Ammon's horn (tissue), 1 donor: ENCODE results near the gene P3H1.
"Not testable (repeated sequence)": the region's sequence is repeated elsewhere in the genome, so short reads cannot be mapped to it uniquely, and the experiment has no call there.

Source experiments
- DNase-seq: peaks from one replicate; pipeline ENCODE4 v3.0.0-alpha.2; 2016; ENCODE audit warnings: low spot score

Gene P3H1, protein sequence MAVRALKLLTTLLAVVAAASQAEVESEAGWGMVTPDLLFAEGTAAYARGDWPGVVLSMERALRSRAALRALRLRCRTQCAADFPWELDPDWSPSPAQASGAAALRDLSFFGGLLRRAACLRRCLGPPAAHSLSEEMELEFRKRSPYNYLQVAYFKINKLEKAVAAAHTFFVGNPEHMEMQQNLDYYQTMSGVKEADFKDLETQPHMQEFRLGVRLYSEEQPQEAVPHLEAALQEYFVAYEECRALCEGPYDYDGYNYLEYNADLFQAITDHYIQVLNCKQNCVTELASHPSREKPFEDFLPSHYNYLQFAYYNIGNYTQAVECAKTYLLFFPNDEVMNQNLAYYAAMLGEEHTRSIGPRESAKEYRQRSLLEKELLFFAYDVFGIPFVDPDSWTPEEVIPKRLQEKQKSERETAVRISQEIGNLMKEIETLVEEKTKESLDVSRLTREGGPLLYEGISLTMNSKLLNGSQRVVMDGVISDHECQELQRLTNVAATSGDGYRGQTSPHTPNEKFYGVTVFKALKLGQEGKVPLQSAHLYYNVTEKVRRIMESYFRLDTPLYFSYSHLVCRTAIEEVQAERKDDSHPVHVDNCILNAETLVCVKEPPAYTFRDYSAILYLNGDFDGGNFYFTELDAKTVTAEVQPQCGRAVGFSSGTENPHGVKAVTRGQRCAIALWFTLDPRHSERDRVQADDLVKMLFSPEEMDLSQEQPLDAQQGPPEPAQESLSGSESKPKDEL

DNA sequence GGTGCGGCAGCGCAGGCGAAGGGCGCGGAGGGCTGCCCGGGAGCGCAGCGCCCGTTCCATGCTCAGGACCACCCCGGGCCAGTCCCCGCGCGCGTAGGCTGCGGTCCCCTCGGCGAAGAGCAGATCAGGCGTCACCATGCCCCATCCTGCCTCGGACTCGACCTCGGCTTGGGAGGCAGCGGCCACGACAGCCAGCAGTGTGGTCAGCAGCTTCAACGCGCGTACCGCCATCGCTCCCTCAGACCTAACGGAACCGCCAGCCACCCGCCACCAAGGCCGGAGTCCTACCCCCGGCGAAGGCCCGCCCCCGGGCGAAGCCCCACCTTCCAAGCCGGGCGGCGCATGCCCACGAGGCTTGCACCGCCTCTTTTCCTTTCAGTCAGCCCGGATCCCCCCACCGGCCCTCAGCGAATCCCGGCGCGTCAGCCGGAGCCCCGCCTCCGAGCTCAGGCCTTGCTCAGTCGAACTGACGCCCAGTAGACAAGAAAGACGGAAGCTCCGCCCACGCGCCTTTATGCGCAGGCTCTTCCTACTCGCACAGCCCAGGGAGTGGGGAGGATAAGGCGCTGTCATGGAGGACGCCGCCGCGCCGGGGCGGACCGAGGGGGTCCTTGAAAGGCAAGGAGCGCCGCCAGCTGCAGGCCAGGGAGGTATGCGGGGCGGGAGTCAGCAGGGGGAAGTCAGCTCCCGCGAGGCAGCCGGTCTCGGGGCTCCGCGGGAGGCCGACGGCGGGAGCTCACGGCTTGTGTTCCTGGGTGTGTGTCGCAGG lies at the start of gene P3H1, which contains the start of gene C1orf50:
Gene P3H1, minus strand, starts transcription at position 288 of the 769 bp plus-strand sequence. Its CDS starts 57 bp downstream, at position 231.
Gene C1orf50, plus strand, starts transcription at position 509 of the 769 bp plus-strand sequence. Its CDS starts 63 bp downstream, at position 572.
- DNase-seq, result peak; percentile 100

GRCh38 chr1:42815941-42816584 lies 49.2 kb upstream of the P3H1 start:
- DNase-seq, result peak; percentile 35

DNA sequence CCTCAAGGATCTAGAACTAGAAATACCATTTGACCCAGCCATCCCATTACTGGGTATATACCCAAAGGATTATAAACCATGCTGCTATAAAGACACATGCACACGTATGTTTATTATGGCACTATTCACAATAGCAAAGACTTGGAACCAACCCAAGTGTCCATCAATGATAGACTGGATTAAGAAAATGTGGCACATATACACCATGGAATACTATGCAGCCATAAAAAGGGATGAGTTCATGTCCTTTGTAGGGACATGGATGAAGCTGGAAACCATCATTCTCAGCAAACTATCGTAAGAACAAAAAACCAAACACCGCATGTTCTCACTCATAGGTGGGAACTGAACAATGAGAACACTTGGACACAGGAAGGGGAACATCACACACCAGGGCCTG lies 48.0 kb upstream of the P3H1 start:
- DNase-seq, result not testable (repeated sequence)

- DNase-seq, result no peak
These were observed 40.3 kb upstream of the P3H1 start for GRCh38 chr1:42807056-42807668.

DNA sequence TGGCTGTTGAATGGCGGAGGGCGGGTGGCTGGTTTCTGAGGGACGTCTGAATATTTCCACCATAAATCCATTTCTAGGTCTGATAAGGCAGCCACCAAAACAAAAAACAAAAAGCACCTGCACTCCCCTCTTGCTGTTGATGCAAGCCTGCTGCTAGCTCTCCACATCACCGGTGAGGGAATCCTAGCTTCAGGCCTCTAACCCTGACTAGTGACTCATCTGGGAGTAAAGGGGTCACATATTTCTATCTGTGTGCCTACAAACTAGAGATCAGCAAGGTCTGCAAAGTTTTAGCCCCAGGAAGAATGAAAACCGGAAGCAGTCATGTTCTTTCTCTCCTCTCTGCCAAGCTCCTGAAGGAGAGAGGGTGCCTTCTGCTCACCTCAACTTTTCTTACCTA lies 39.8 kb upstream of the P3H1 start:
- no peak for DNase-seq

GRCh38 chr1:42806171-42806570 lies 39.3 kb upstream of the P3H1 start:
- DNase-seq, result no peak

- DNase-seq, result no peak
These were observed 35.1 kb upstream of the P3H1 start for GRCh38 chr1:42801832-42802473.

- DNase-seq, result peak; percentile 52
These were observed 31.2 kb upstream of the P3H1 start for GRCh38 chr1:42797979-42798378.

- DNase-seq, result no peak
These were observed 30.6 kb upstream of the P3H1 start for GRCh38 chr1:42797414-42797813.

DNA sequence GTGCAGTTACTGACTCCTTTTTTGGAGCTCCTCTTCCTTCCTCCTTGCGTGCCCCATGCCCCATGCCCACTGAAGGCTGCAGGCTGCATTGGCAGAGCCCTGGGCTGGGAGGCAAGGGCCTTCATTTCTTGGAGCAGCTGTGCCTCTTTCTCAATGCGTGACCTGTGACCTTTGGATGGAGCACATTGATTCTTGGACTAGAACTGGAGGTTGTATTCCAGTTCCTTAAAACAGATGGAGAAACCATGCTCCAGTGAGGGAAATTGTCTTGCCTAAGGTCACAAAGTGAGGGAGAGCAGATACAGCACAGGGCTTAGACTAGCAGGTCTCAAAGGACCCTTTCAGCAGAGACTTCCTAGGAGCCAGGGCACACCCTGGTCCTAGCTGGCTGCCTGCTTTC lies 27.0 kb upstream of the P3H1 start:
- no peak for DNase-seq

- no peak for DNase-seq
These were observed 21.2 kb upstream of the P3H1 start for GRCh38 chr1:42788021-42788420.

GRCh38 chr1:42786097-42786496 lies 19.3 kb upstream of the P3H1 start:
- DNase-seq, result no peak

DNA sequence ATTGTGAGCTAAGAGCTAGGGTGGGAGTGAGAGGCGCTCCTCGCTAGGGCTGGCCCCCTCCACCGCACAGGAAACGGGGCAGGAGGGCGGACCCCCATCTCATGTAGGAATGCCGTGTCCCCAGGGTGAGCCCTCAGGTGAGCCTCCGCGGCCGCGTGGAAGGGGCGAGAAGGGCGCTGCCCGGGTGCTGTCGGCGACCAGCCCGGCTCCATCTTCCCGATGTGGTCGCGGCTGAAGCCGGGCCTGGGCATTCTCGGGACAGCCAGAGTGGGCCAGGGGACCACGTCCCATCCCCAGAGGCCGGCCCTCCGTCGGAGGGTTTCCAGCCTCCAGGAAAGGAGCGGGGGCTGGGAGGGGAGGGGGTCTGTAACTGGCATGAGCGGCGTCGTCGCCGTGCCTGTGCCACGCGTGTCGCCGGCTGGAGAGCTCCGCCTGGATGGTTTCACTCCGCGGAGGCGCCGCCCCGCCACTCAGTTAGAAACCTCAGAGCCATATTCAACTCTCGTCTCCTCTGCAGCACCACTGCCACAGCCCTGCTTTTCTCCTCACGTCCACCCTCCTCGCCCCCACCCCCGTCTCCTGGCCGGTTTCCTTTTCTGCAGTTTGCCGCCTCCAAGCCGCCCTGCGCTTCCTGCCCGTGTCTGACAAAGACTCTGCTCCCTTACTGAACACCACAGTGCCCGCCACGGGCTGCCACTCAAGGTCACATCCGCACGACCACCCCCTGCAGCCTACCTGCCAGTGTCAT lies 18.3 kb upstream of the P3H1 start, which contains the start of gene TMEM269:
Gene TMEM269, plus strand, starts transcription at position 46 of the 748 bp plus-strand sequence. CDS start 4,903 bp downstream, outside the sequence.
- DNase-seq, result peak; percentile 27

DNA sequence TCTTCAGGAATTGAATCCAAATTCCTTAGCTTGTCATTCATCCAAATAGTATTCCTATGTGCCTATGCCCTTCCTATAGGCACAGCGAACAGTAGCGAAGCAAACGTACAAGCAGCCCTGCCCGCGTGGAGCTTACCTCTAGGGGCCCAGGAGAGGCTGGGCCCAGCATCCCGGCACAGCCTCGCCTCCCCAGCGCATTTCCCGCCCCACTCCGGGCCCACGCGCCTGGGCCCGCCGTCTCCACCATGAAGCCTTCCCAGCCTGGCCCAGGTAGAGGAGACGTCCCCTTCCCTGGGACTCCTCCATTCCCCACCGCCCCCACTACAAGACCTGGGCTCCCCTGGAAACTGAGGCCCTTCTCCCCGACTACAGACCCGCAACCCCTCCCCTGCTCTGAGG lies 17.7 kb upstream of the P3H1 start:
- DNase-seq, result no peak

- no peak for DNase-seq
These were observed 16.3 kb upstream of the P3H1 start for GRCh38 chr1:42783092-42783491.

DNA sequence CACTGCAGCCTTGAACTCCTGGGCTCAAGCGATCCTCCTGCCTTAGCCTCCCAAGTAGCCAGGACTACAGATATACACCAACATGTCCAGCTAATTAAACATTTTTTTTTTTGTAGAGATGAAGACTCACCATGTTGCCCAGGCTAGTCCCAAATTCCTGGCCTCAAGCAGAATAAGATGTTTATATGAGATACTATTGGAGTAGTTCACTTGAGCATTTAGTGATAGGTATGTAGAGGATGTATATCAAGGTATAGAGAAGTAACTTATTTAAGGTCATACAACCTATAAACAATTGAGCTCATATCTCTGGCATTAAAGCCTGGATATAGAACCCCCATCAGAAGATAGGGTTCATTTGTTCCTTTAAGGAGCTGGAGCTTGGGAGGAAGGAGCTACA lies 13.3 kb upstream of the P3H1 start:
- no peak for DNase-seq

DNA sequence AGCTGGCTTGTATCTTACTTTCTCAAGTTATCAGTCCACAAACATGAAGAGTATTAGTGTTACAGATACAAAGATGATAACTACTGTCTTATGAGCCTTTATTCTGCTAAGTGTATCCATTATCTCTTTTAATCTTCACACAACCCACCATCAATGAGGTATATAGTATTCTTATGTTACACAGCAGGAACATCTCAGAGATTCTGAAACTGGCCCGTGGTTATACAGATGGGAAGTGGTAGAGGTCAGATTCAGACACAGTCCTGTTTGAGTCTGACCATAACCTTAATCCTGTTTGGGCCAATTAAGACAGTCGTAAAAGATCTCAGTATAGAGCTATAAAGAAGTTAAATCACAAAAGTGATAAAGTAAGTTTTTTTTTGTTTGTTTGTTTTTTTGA lies 12.9 kb upstream of the P3H1 start:
- no peak for DNase-seq

- peak; percentile 72 for DNase-seq
These were observed 11.0 kb upstream of the P3H1 start for GRCh38 chr1:42777852-42778251.

DNA sequence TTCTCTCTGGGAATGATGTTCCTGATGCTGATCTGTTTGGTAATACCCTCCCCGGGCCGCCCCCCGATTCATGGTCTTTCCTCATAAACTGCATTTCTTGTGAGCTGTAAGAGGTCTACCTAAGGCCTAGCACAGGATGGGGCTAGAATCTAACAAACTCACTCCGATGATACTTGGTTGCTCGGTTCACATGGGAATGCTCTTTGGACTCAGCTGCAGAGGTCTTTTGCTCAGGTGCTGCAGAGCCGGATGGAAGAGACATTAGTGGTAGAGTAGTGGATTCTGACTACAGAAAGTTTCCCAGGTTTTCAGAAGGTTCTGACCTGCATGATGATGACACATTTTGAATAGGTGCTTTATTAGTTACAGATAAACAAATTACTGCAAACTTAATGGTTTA lies 9.7 kb upstream of the P3H1 start:
- no peak for DNase-seq

DNA sequence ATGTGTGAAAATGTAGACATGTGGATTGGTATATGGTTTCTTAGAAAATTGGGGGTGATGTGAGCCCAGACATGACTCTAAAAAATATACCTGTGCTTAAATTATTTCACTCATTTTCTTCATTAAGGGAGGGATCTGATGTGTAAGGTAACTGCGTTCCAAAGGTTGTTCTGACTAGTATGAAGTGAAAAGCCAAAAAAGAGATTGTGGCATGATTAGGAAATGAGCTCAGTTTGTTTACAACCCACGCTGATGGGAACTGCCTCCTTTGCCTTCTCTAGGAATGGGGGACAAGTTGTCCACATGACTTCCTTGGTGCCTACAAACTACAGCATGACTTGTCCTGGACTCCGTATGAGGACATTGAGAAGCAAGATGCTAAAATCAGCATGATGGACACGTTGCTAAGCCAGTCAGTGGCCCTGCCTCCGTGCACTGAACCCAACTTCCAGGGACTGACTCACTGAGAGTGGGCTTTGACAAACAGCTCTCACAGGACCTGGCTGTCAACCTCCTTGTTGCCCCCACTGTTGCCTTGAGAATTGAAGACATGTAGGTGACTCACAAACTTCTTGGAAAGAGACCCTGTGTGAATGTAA lies 8.2 kb upstream of the P3H1 start:
- no peak for DNase-seq
